HG03558 (cell line): ENCODE results near the gene RHOA.
"Not testable (repeated sequence)": the region's sequence is repeated elsewhere in the genome, so short reads cannot be mapped to it uniquely, and the experiment has no call there.

Source experiments
- ATAC-seq: cut with Tn5 transposase; IDR thresholded peaks from one replicate; pipeline ENCODE4 v1.9.1; 2021; ENCODE audit warnings: moderate number of reproducible peaks; ENCODE audit not compliant: unreplicated experiment; ENCODE audit errors: extremely low read depth

RHOA gene

DNA sequence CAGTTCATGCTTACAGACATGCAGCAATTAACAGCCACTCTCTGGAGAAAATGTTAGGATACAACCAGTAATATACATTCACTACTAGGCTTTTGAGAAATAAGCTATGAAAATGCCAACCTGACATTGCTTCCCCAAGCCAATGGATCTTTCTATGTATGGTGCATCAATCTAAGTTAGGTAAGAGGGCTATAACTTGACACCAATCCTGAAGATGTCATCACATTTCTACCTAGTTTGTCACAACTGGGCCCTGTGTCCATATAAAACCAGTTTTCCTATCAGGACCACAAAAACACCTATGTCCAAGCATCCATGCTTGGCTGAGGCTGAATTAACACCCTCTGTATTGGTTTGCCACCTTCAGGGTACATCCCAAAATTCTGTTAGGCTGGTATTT lies 39.8 kb downstream of the RHOA start:
- no peak for ATAC-seq

DNA sequence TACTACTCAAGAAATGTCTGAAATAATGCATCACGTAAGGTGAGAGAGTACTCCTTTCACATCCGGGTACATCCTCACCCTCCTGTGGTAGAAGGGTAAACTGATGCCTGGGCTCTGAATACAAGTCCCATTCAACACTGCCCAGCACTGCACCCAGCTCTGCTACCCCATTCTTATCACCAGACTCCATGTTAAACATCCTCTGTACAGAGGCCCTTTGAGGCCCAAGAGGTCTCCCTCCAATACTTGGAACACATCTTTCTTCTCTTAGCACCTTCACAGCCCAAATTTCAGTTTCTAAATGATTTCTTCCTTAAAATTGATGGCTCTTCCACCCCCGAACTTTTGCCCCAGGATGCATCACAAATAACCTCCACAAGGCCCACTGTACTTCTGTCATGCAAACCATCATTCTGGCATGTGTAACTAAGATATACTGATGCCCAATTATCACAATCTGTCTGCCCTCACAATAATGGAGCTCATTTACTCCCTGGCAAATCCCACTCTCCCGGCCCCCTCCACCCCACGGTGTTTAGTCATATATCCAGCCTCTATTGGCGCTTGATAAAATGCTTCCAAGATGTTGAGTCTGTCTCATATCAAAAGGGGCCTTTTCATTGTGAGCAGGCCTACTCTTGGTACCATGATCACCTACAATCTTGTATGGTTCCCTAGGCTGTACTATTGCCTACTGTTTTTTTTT lies 41.0 kb downstream of the RHOA start:
- no peak for ATAC-seq

DNA sequence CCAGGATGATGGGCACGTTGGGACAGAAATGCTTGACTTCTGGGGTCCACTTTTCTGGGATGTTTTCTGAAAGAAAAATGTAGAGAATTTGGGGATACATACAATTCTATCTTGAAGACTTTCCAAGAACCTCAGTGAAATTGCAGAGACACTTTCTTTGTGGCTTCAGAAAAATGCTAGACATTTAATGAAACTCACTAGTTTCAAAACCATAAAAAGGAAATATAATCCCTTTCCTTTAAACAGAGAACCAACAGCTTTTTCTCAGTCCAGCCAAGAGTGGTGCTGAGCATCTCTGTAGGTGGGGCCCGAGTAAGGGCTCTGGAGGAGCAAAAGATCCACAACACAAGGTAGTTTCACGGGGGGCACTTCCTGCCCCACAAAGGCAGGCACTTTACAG lies 49.2 kb downstream of the RHOA start:
- ATAC-seq, result no peak

DNA sequence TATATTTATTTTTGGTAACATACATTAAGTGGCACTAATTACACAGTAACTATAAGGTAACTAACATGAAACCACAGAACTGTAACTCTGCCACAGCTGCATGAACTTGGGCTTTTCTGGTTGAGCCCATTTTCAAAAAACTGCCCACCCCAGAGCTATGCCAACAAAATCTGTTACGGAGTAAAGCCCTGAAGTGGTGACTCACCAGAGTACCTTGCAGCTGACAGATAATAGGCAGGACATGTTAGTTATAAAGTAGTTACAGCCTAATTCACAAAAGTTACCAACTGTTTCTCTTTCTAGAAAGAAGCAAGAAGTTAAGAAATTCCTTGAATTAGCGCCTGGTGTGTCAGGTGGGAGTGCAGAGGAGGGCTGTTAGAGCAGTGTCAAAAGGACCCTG lies 52.2 kb downstream of the RHOA start:
- no peak for ATAC-seq

DNA sequence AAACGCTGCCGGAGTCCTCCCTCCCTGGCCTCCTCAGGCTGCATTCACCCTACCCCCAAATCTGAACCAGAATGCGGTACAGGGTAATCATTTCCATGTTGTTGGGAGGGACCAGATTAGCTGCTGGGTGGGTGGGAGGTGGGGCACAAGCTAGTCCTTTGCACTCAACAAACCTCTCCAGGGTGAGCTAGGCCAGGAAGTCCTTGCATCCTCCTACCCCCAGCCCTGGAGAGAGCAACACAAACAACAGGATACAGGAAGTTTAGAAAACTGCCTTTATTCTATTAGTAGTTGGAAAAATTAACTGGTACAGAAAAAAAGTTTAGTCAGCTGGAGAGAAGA lies 52.9 kb downstream of the RHOA start:
- ATAC-seq, result peak; percentile 3

- peak; percentile 55 for ATAC-seq
These were observed 53.4 kb downstream of the RHOA start, which contains the start of gene GPX1 for GRCh38 chr3:49358217-49358883. GPX1 (minus strand) TSS chr3:49358353; CDS start chr3:49358278, 75 bp downstream.

DNA sequence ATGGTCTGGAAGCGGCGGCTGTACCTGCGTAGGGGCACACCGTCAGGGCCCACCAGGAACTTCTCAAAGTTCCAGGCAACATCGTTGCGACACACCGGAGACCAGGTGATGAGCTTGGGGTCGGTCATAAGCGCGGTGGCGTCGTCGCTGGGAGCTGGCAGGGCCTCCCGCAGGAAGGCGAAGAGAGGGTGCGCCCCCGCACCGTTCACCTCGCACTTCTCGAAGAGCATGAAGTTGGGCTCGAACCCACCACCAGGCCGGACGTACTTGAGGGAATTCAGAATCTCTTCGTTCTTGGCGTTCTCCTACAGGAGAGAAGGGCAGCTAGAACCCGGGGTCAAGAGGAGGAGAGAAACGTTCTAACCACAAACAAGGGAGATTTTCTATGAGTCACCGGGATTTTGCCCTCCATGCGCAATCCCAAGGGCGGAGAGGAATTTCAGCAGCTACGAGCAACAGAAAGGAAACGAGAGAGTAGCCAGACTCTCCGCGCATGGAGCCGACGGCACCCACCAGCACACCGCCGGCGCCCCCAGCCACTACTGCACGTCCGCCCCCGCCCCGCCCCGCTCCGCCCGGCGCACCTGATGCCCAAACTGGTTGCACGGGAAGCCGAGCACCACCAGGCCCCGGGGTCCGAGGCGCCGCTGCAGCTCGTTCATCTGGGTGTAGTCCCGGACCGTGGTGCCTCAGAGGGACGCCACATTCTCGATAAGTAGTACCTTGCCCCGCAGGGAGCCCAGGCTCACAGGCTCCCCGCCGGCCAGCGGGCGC lies 54.1 kb downstream of the RHOA start:
- not testable (repeated sequence) for ATAC-seq

DNA sequence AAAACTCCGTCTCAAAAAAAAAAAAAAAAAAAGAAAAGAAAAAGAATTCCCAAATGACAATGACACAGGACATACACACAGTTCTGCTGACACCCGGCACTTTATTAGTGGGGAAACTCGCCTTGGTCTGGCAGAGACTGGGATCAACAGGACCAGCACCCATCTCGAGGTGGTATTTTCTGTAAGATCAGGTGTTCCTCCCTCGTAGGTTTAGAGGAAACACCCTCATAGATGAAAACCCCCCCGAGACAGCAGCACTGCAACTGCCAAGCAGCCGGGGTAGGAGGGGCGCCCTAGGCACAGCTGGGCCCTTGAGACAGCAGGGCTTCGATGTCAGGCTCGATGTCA lies 54.7 kb downstream of the RHOA start:
- not testable (repeated sequence) for ATAC-seq

- no peak for ATAC-seq
These were observed 58.8 kb downstream of the RHOA start for GRCh38 chr3:49352890-49353421.

DNA sequence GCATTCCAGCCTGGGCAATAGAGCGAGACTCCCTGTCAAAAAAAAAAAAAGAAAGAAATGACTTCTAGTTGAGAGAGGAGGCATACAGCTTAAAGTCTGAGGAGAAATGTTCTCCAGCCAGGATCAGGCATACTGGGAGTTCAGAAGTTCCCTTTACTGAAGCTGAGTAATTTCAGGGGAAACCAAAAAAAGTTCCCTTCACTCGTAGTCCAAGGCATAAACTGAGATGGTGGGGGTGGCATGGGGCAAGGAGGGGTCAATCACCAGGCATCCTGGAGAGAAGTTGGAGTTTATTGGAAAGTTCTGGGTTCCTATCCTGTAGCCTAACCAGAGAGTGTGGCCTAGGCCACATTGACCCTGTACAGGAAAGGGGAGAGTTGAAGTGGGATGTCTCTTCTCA lies 59.5 kb downstream of the RHOA start:
- no peak for ATAC-seq

DNA sequence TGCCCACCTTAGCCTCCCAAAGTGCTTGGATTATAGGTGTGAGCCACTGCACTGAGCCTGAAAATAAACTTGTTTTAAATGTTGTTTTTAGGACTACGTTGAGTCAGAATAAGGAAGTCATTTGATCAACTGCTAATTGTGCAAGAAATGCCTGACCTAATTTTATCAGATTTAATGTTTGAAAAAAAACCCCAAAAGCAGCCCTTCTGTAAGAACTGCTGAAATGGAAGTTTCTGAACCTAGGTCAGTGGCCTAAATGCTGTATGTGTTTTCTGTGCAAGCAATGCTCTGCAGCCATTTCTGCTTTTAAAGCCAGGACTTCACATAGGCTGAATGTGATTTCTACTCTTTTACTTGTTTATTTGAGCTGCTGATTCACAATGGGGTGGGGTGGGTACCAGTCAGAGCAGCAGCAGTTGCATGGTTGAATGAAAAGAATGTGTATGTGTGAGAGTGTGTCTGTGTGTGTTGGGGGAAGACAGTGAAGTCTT lies 60.2 kb downstream of the RHOA start:
- ATAC-seq, result no peak

DNA sequence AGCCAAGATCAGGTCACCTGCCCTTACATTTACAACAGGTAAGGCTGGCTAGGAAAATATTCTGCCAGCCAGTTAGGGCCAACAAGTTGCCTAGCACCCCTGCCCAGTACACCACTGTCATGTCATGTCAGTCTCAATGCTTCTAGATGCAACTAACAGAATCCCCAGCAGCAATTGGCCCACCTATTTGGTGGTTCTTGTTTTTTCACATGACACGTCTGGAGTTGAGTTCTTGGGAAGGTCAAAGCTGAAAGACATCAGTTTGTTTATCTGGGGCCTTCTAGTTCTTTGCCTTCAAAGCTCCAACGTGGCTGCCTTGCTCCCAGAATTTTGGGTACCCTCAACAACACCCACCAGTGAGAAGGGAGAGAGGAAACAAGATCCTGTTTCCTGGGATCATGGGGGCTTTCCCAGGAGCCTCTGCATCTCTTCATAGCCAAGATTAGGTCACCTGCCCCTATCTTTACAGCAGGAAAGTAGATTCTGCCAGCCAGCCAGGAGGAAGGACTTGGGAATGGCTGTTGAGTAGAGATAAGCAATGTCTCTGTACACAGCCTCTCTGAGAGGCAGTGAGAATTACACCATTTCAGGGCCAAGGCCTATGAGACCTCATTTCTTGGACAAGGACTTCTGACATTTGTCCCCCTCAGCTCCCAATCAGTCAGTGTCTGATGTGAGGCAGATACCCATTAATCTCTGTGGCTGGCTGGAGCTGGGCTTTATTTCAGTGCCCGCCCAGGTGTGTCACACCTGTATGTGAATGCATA lies 62.2 kb downstream of the RHOA start:
- no peak for ATAC-seq

- not testable (repeated sequence) for ATAC-seq
These were observed 63.4 kb downstream of the RHOA start for GRCh38 chr3:49348361-49348760.

DNA sequence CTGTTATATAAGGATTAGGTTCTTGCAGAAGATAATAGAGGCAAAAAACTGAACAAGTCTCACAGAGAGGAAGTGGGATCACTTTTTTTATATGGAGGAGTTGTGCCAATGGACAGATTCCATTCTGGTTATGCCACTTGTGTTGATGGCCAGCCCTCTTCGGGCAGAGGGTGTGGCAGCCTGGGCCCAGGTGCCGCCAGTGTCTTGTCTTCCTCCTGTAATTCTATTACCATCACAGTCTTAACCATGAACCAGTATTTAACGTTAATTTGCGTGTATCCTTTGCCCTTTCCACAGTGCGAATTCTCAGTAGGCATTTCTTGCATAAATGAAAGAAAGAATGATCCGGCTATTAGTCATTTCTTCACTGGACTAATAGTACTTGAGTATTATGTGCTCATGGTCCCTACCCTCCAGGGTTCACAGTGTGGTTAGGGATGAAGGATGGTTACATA lies 65.0 kb downstream of the RHOA start:
- no peak for ATAC-seq

- no peak for ATAC-seq
These were observed 68.6 kb downstream of the RHOA start for GRCh38 chr3:49343163-49343562.

DNA sequence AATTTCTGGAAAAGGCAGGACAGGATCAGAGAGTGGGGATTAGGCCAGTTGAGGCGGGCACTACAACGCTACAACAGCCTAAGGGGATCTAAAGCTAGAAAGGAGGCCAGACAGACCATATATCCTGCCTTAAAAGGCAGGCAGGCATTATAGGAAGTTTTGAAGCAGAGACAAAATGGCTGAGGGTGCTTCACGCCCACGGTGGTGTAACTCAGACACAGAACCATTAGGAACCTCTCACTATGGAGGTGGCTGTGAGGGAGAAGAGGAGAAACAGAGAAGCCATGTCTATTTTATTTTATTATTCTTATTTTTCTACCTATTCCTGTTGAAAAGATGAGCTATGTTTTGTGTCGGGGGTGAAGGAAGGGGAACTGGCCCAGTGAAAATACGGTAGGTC lies 69.8 kb downstream of the RHOA start:
- ATAC-seq, result no peak

GRCh38 chr3:49339941-49340800 lies 71.6 kb downstream of the RHOA start, which contains the start of gene USP4:
USP4 (minus strand) TSS chr3:49340053; CDS start chr3:49340024, 29 bp downstream.
- peak; percentile 74 for ATAC-seq

GRCh38 chr3:49339581-49339940 lies 72.2 kb downstream of the RHOA start:
- no peak for ATAC-seq

- no peak for ATAC-seq
These were observed 77.7 kb downstream of the RHOA start for GRCh38 chr3:49333916-49334633.
